ENCODE measurements around the gene ZNF354C.

DNA sequence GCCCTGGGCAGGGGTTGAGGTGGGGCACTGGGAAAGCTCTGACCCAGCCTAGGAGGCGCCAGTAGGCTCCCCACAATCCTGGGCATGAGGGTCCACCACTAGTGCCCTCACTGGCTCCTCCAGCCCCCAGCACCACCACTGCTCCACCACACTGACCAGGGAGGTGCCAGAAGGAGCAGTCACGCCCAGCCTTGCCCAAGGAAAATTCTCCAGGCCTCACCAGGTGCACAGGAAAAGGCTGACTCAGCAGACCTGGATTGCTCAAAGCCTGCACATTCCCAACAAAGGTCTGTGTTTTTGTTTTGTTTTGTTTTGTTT is 62.9 kb downstream of the ZNF354C start:
- TF ChIP-seq EZH2 (IDR thresholded peaks at IDR 0.05; ENCODE audit: borderline replicate concordance, control insufficient read depth, low read depth, low read length) (no peak), MXI1 (IDR thresholded peaks at IDR 0.05; ENCODE audit: low read depth, low read length) (no peak), POU2F2 (IDR thresholded peaks at IDR 0.05; ENCODE audit: borderline replicate concordance, low read depth, low read length) (no peak), GATAD2B (conservative IDR thresholded peaks at IDR 0.05; ENCODE audit: low read depth) (no peak), ESRRA (IDR thresholded peaks at IDR 0.05; ENCODE audit: low read length) (no peak), NRF1 (conservative IDR thresholded peaks at IDR 0.05; ENCODE audit: low read depth, low read length) (no peak), RAD21 (IDR thresholded peaks at IDR 0.05; ENCODE audit: insufficient read depth, low read depth, low read length) (no peak), ZBED1 (IDR thresholded peaks at IDR 0.05; ENCODE audit: borderline replicate concordance) (no peak), REST (IDR thresholded peaks at IDR 0.05; ENCODE audit: low read depth, low read length) (no peak), NFYA (IDR thresholded peaks at IDR 0.05; ENCODE audit: borderline replicate concordance, low read depth, low read length) (no peak), SMC3 (IDR thresholded peaks at IDR 0.05; ENCODE audit: borderline replicate concordance, low read length) (no peak), SP1 (IDR thresholded peaks at IDR 0.05; ENCODE audit: low read depth, low read length) (no peak), PRDM15 (CRISPR knock-in tag; IDR thresholded peaks at IDR 0.05) (no peak)
- TF ChIP-seq, protein P1, sequence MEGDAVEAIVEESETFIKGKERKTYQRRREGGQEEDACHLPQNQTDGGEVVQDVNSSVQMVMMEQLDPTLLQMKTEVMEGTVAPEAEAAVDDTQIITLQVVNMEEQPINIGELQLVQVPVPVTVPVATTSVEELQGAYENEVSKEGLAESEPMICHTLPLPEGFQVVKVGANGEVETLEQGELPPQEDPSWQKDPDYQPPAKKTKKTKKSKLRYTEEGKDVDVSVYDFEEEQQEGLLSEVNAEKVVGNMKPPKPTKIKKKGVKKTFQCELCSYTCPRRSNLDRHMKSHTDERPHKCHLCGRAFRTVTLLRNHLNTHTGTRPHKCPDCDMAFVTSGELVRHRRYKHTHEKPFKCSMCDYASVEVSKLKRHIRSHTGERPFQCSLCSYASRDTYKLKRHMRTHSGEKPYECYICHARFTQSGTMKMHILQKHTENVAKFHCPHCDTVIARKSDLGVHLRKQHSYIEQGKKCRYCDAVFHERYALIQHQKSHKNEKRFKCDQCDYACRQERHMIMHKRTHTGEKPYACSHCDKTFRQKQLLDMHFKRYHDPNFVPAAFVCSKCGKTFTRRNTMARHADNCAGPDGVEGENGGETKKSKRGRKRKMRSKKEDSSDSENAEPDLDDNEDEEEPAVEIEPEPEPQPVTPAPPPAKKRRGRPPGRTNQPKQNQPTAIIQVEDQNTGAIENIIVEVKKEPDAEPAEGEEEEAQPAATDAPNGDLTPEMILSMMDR (IDR thresholded peaks at IDR 0.05 in 2 of 3, conservative IDR thresholded peaks at IDR 0.05 in 1 of 3; ENCODE audit: control insufficient read depth in 2 of 3, extremely low read depth in 1 of 3, insufficient read depth in 1 of 3, low read depth in 3 of 3, low read length in 3 of 3), result no peak
